Stomach (tissue), 9 donors: Measurements from ENCODE around the gene TEX13D. TPM values are rescaled to one million over a fixed set of nuclear protein-coding genes. Genes with fewer than 3 reads are reported as not detected.
A peak's percentile ranks its signal among the peaks of the same experiment; 100 is the strongest.
"Not testable (repeated sequence)": the region's sequence is repeated elsewhere in the genome, so short reads cannot be mapped to it uniquely, and the experiment has no call there.

Experiments
- DNase-seq, 2 donors: peaks; one replicate each; pipeline versions ENCODE4 v3.0.0 to v3.0.0-alpha.2; 2013 to 2019
- H3K27ac ChIP-seq, 5 donors: fragments of 200-600 bp in 4 of 5; sonication (generic) in 4 of 5; one replicate each; pipeline ENCODE4 v1.5.1; 2013 to 2019; ENCODE audit warnings: mild to moderate bottlenecking in 1 of 5, moderate library complexity in 1 of 5
- H3K27me3 ChIP-seq, 3 donors: fragments of 200-600 bp; sonication (generic); one replicate each; pipeline ENCODE4 v1.5.1; 2017 to 2019; ENCODE audit warnings: mixed run types in 1 of 3
- H3K36me3 ChIP-seq, 4 donors: fragments of 200-600 bp; sonication (generic); 1 replicate in 3 of 4; 2 replicates in 1 of 4; pipeline ENCODE4 v1.5.1; 2016 to 2019
- H3K4me1 ChIP-seq, 4 donors: fragments of 200-600 bp; sonication (generic); one replicate each; pipeline ENCODE4 v1.5.1; 2016 to 2019
- H3K4me3 ChIP-seq, 4 donors: fragments of 200-600 bp; sonication (generic) in 3 of 4; one replicate each; pipeline ENCODE4 v1.5.1; 2016 to 2019; ENCODE audit warnings: mild to moderate bottlenecking in 1 of 4
- H3K9me3 ChIP-seq, 4 donors: fragments of 200-600 bp; sonication (generic); one replicate each; pipeline ENCODE4 v1.5.1; 2016 to 2019
- EP300 ChIP-seq: sonication (generic); formaldehyde crosslinking; IDR thresholded peaks from one replicate; pipeline ENCODE4 v1.6.1; 2017; ENCODE audit warnings: antibody characterized with exemption
- POLR2A ChIP-seq, 4 donors: fragments of 450-650 bp; IDR thresholded peaks; one replicate each; pipeline ENCODE4 v1.6.1; 2016; ENCODE audit warnings: antibody characterized with exemption in 4 of 4, control low read depth in 2 of 4, mild to moderate bottlenecking in 1 of 4, moderate library complexity in 1 of 4
- POLR2AphosphoS5 ChIP-seq, 3 donors: sonication (generic); formaldehyde crosslinking; IDR thresholded peaks; one replicate each; pipeline ENCODE4 v1.6.1; 2016; ENCODE audit warnings: antibody characterized with exemption in 3 of 3
- WGBS, 5 donors: extraction: QIAGEN DNeasy Blood & Tissue Kit in 3 of 5; methylation state at CpG; one replicate each; pipeline versions ENCODE4 v1.1.5 to v1.1.7; 2013 to 2018; 5-methylcytosine and 5-hydroxymethylcytosine counted together
- intact Hi-C: fragments of 100-400 bp; cut with DNase I; formaldehyde crosslinking; loops from one replicate; pipeline ENCODE4 v1.15.1; 2023; ENCODE audit warnings: low total_unique reads
- polyA plus RNA-seq, 3 donors: library from polyadenylated mRNA; stranded (reverse); fragments of 200-250 nt; gene quantifications; one replicate each; pipeline ENCODE4 v1.2.3, GENCODE V29; 2013
- total RNA-seq, 5 donors: library from RNA; depleted of rRNA; stranded (reverse); fragments of >200 nt; gene quantifications; one replicate each; pipeline versions ENCODE4 v1.1.0 to v1.2.3, GENCODE V29; 2014 to 2016
- TF ChIP-seq, protein P1 (sequence below), 7 experiments: fragments of 450-650 bp in 4 of 7; fragments of 200-600 bp in 3 of 7; sonication (generic) in 3 of 7; IDR thresholded peaks; one replicate each; pipeline ENCODE4 v1.5.1; 2016 to 2019; ENCODE audit warnings: antibody characterized with exemption in 7 of 7, control low read depth in 2 of 7, mild to moderate bottlenecking in 1 of 7
- donor health status: healthy with polysubstance abuse.
- donor health status: Bipolar disorder and iron deficiency.
- donor health status: healthy.

Gene TEX13D
- total and polyA plus RNA-seq, 8 donors = 0.46 to 1.2 TPM; not detected in 6

- Histone ChIP-seq H3K4me1 (no peaks in the 10 kb centered on the region), H3K9me3 (no peaks in the 10 kb centered on the region), H3K27ac (no peak overlapping the region), H3K36me3 (no peaks in the 10 kb centered on the region), H3K4me3 (no peak overlapping the region), H3K27me3 (no peaks in the 10 kb centered on the region)
- WGBS, 5 donors = 77 to 91% (median 90%) methylated on average over 5 to 6 of the region's 6 CpGs
- DNase-seq = no peak
- intact Hi-C loops = no loop called here
- TF ChIP-seq, protein P1, sequence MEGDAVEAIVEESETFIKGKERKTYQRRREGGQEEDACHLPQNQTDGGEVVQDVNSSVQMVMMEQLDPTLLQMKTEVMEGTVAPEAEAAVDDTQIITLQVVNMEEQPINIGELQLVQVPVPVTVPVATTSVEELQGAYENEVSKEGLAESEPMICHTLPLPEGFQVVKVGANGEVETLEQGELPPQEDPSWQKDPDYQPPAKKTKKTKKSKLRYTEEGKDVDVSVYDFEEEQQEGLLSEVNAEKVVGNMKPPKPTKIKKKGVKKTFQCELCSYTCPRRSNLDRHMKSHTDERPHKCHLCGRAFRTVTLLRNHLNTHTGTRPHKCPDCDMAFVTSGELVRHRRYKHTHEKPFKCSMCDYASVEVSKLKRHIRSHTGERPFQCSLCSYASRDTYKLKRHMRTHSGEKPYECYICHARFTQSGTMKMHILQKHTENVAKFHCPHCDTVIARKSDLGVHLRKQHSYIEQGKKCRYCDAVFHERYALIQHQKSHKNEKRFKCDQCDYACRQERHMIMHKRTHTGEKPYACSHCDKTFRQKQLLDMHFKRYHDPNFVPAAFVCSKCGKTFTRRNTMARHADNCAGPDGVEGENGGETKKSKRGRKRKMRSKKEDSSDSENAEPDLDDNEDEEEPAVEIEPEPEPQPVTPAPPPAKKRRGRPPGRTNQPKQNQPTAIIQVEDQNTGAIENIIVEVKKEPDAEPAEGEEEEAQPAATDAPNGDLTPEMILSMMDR (IDR thresholded peaks at IDR 0.05) = no peak
- no peak for TF ChIP-seq POLR2A (IDR thresholded peaks at IDR 0.05)
- TF ChIP-seq POLR2AphosphoS5 (IDR thresholded peaks at IDR 0.05) = no peak
- no peak for TF ChIP-seq EP300
These were observed 1.4 kb downstream of the TEX13D start for GRCh38 chrX:124333862-124334261.

DNA sequence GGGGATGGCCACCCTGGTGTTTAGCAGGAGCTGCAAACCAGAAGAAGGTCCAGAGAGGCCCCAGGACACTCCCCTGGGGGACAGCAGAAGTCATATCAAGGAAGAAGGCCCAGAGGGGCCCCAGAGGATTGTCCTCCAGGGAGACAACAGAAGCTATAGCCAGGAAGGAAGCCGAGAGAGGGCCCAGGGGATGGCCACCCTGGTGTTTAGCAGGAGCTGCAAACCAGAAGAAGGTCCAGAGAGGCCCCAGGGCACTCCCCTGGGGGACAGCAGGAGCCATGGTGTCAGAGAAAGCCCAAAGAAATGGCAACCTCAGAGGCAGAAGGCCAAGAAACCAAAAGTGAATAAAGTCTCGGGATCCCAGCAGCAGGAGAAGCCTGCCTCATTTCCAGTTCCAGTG lies 2.1 kb downstream of the TEX13D start:
- H3K27me3 ChIP-seq, DNase-seq, H3K4me3 ChIP-seq, H3K9me3 ChIP-seq, H3K27ac ChIP-seq, intact Hi-C loops, H3K36me3 ChIP-seq, H3K4me1 ChIP-seq: not testable (repeated sequence)
- WGBS, 5 donors = 68 to 94% (median 91%) methylated on average over 2 of the region's 2 CpGs

GRCh38 chrX:124335598-124335997 lies 3.1 kb downstream of the TEX13D start:
- no peaks in the 10 kb centered on the region for H3K9me3 ChIP-seq
- no peak overlapping the region for H3K4me3 ChIP-seq
- no peak overlapping the region for H3K27ac ChIP-seq
- WGBS, 5 donors = 39 to 87% (median 67%) methylated on average over 1 of the region's 1 CpG
- intact Hi-C loops = no loop called here
- no peaks in the 10 kb centered on the region for H3K4me1 ChIP-seq
- no peak for DNase-seq
- H3K36me3 ChIP-seq = no peaks in the 10 kb centered on the region
- H3K27me3 ChIP-seq = no peaks in the 10 kb centered on the region
- TF ChIP-seq EP300 (no peak), POLR2AphosphoS5 (IDR thresholded peaks at IDR 0.05) (no peak), POLR2A (IDR thresholded peaks at IDR 0.05) (no peak)
- TF ChIP-seq, protein P1 (IDR thresholded peaks at IDR 0.05) = no peak

- no peaks in the 10 kb centered on the region for H3K9me3 ChIP-seq
- H3K4me1 ChIP-seq = no peaks in the 10 kb centered on the region
- no peak overlapping the region for H3K4me3 ChIP-seq
- H3K27ac ChIP-seq = no peak overlapping the region
- no peaks in the 10 kb centered on the region for H3K36me3 ChIP-seq
- 21 to 45% (median 29%) methylated on average over 1 of the region's 1 CpG for WGBS, 5 donors
- no peaks in the 10 kb centered on the region for H3K27me3 ChIP-seq
- TF ChIP-seq EP300 (no peak), POLR2A (IDR thresholded peaks at IDR 0.05) (no peak), POLR2AphosphoS5 (IDR thresholded peaks at IDR 0.05) (no peak)
- TF ChIP-seq, protein P1 (IDR thresholded peaks at IDR 0.05) = no peak
- DNase-seq = no peak
- intact Hi-C loops = no loop called here
These were observed 5.5 kb downstream of the TEX13D start for GRCh38 chrX:124337916-124338315.

GRCh38 chrX:124338733-124339514 lies 6.5 kb downstream of the TEX13D start:
- TF ChIP-seq, protein P1 (IDR thresholded peaks at IDR 0.05) = no peak
- TF ChIP-seq POLR2A (IDR thresholded peaks at IDR 0.05) (no peak), POLR2AphosphoS5 (IDR thresholded peaks at IDR 0.05) (no peak), EP300 (no peak)
- H3K4me1 ChIP-seq = no peaks in the 10 kb centered on the region
- DNase-seq = peak in 1 of 2 donors; percentile 40
- 70 to 83% (median 77%) methylated on average over 6 of the region's 6 CpGs for WGBS, 5 donors
- no peak overlapping the region for H3K27ac ChIP-seq
- no peaks in the 10 kb centered on the region for H3K36me3 ChIP-seq
- intact Hi-C loops = no loop called here
- no peaks in the 10 kb centered on the region for H3K27me3 ChIP-seq
- H3K9me3 ChIP-seq = no peaks in the 10 kb centered on the region
- no peak overlapping the region for H3K4me3 ChIP-seq
